HG03103 (cell line): ENCODE measurements around the gene AKT3.
"Not testable (repeated sequence)": the region's sequence is repeated elsewhere in the genome, so short reads cannot be mapped to it uniquely, and the experiment has no call there.

ENCODE experiments used
- ATAC-seq: cut with Tn5 transposase; IDR thresholded peaks from one replicate; pipeline ENCODE4 v1.9.1; 2021; ENCODE audit warnings: low read depth; ENCODE audit not compliant: unreplicated experiment

Gene AKT3

GRCh38 chr1:243713470-243714186 is 136.4 kb downstream of the AKT3 start:
- ATAC-seq: no peak

GRCh38 chr1:243712941-243713340 is 137.1 kb downstream of the AKT3 start:
- ATAC-seq: no peak

GRCh38 chr1:243712242-243712641 is 137.8 kb downstream of the AKT3 start:
- ATAC-seq: no peak

GRCh38 chr1:243710467-243710866 is 139.6 kb downstream of the AKT3 start:
- no peak for ATAC-seq

- ATAC-seq: no peak
Measured at GRCh38 chr1:243708210-243708609, 141.8 kb downstream of the AKT3 start.

- no peak for ATAC-seq
Measured at GRCh38 chr1:243706563-243706962, 143.5 kb downstream of the AKT3 start.

- ATAC-seq: no peak
Measured at GRCh38 chr1:243705585-243705984, 144.5 kb downstream of the AKT3 start.

- ATAC-seq: no peak
Measured at GRCh38 chr1:243701872-243702271, 148.2 kb downstream of the AKT3 start.

GRCh38 chr1:243693800-243694199 is 156.2 kb downstream of the AKT3 start:
- no peak for ATAC-seq

GRCh38 chr1:243686159-243686558 is 163.9 kb downstream of the AKT3 start:
- ATAC-seq: no peak

- no peak for ATAC-seq
Measured at GRCh38 chr1:243680860-243681259, 169.2 kb downstream of the AKT3 start.

GRCh38 chr1:243672539-243673074 is 177.4 kb downstream of the AKT3 start:
- no peak for ATAC-seq

- peak; percentile 63 for ATAC-seq
Measured at GRCh38 chr1:243667591-243667990, 182.5 kb downstream of the AKT3 start.

GRCh38 chr1:243667133-243667532 is 182.9 kb downstream of the AKT3 start:
- ATAC-seq: no peak

GRCh38 chr1:243663651-243664050 is 186.4 kb downstream of the AKT3 start:
- ATAC-seq: no peak

- ATAC-seq: not testable (repeated sequence)
Measured at GRCh38 chr1:243662169-243662568, 187.9 kb downstream of the AKT3 start.

- ATAC-seq: no peak
Measured at GRCh38 chr1:243658594-243659105, 191.4 kb downstream of the AKT3 start.

- no peak for ATAC-seq
Measured at GRCh38 chr1:243657793-243658192, 192.2 kb downstream of the AKT3 start.

GRCh38 chr1:243649530-243649929 is 200.5 kb downstream of the AKT3 start:
- ATAC-seq: not testable (repeated sequence)

GRCh38 chr1:243646841-243647240 is 203.2 kb downstream of the AKT3 start:
- ATAC-seq: no peak

- ATAC-seq: no peak
Measured at GRCh38 chr1:243645281-243645680, 204.8 kb downstream of the AKT3 start.

GRCh38 chr1:243642936-243643335 is 207.1 kb downstream of the AKT3 start:
- no peak for ATAC-seq
